DMS79 treated with DMSO at 0.1 percent for 48 hours (cell line): ENCODE measurements around the gene DSP.

Experiments used
- DNase-seq: peaks from one replicate; lab custom pipeline; 2025; lab: John Stamatoyannopoulos, UW

Gene DSP

GRCh38 chr6:7559651-7560385 is 18.3 kb downstream of the DSP start:
- DNase-seq = no peak

DNA sequence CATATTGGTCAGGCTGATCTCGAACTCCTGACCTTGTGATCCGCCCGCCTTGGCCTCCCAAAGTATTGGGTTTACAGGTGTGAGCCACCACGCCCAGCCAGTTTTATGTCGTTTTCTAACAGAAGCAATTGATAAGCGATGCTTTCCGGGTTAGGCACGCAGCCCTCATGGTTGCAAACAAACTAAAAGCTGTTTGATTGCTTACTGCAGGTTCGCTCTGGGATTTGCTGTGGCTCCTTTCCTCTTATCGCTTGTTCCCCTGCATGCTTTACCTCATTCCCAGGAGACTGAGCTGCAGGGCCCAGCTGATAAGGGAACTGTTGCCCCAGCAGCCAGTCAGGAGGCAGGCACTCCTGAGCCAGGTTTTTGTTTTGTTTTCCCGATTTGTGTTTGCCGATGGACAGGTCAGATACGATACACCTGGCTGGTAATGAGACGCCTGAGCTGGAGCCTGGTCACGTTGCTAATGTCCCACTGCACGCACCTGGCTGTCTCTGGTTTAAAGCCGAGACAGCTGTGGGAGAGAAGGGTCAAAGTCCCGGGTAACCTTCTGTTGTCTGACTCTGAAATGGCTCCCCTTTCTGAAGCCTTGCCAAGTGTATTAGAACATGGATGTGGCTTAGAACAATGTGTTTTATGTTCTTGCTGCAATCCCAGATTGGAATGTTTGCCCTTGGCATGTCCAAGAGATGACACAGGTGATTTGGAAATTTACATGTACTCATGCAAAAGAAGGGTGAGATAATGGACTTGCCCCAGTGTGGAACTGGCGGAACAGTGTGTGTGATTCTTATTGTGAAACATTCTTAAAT is 19.9 kb downstream of the DSP start:
- DNase-seq = peak; percentile 64

GRCh38 chr6:7562769-7563168 is 21.3 kb downstream of the DSP start:
- DNase-seq = no peak

GRCh38 chr6:7566107-7566506 is 24.6 kb downstream of the DSP start:
- no peak for DNase-seq

DNA sequence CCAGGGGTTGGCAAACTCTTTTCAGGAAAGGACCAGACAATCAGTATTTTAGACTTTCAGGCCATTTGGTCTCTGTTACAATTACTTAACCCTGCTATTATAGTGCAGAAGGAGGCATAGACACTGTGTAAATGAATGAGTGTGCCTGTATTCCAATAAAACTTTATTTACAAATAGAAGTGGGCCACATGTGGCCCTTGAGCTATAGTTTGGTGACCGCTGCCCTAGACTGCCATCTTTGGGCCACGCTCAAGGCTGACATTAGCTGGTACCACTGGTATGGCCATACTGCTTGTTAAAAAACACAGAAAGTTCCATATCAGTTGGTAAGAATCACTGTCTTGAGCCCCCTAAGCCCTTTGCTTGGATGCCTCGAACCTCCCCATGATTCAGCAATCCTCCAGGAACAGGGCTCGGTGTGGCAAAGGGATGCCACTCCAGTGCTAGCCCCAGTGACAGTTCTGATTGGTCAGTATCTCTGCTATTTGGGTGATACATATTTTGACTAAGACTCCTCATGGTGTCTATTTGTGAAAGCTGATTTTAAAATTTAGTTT is 25.2 kb downstream of the DSP start:
- DNase-seq = no peak

GRCh38 chr6:7568021-7568420 is 26.6 kb downstream of the DSP start:
- no peak for DNase-seq

DNA sequence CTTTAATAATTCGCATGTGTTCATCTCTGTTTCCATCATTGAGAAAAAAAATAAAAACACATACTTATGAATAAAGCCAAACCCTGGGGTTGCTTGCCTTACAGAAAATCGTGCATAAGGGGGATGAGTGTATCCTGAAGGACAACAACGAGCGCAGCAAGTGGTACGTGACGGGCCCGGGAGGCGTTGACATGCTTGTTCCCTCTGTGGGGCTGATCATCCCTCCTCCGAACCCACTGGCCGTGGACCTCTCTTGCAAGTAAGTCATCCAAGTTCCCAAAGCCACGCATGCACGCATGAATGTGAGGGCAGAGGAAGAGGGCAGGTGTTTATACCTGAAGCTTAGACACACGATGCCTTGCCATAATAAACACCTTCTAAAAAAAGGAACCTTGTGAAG is 27.6 kb downstream of the DSP start:
- no peak for DNase-seq

- no peak for DNase-seq
Observed at GRCh38 chr6:7572213-7572943, 30.9 kb downstream of the DSP start.

- no peak for DNase-seq
Observed at GRCh38 chr6:7574500-7574899, 33.0 kb downstream of the DSP start.

DNA sequence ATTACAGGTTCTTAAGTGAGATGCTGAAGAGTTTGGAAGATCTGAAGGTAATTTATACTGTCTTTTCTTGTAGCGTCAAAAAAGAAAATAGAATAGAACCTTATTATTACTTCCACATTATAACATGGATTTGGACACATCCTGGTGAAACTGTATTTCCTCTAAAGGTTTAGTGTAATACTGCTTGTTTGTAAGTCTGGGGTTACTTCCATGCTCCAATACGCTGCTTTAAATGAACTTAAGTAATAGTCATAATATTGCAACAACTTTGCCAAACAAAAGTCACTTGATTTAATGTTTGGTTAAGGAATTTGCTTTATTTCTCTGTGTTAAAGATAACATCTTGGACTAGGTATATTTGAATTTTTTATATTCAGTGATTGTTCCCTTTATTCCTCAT is 37.0 kb downstream of the DSP start:
- DNase-seq = no peak

DNA sequence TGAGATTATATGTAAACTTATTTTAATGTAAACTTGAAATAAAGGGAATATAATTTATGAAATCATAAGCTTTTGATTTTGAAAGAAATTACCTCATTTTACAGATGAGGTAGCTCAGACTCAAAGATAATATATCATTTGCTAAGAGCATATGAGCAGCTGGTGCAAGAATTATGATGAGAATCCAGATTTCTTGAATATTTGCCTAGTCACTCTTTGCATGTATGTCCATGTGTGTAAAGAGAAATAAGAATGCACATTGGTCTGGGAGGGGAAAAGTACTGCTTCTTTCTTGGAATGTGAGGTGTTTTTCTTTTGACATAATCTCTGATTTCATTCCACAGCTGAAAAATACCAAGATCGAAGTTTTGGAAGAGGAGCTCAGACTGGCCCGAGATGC is 37.5 kb downstream of the DSP start:
- DNase-seq = no peak

GRCh38 chr6:7579851-7580250 is 38.4 kb downstream of the DSP start:
- DNase-seq = no peak

GRCh38 chr6:7580537-7580926 is 39.1 kb downstream of the DSP start:
- no peak for DNase-seq

GRCh38 chr6:7580927-7581618 is 39.6 kb downstream of the DSP start:
- no peak for DNase-seq

DNA sequence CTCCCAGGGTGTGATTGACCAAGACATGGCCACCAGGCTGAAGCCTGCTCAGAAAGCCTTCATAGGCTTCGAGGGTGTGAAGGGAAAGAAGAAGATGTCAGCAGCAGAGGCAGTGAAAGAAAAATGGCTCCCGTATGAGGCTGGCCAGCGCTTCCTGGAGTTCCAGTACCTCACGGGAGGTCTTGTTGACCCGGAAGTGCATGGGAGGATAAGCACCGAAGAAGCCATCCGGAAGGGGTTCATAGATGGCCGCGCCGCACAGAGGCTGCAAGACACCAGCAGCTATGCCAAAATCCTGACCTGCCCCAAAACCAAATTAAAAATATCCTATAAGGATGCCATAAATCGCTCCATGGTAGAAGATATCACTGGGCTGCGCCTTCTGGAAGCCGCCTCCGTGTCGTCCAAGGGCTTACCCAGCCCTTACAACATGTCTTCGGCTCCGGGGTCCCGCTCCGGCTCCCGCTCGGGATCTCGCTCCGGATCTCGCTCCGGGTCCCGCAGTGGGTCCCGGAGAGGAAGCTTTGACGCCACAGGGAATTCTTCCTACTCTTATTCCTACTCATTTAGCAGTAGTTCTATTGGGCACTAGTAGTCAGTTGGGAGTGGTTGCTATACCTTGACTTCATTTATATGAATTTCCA is 43.9 kb downstream of the DSP start:
- DNase-seq = no peak

DNA sequence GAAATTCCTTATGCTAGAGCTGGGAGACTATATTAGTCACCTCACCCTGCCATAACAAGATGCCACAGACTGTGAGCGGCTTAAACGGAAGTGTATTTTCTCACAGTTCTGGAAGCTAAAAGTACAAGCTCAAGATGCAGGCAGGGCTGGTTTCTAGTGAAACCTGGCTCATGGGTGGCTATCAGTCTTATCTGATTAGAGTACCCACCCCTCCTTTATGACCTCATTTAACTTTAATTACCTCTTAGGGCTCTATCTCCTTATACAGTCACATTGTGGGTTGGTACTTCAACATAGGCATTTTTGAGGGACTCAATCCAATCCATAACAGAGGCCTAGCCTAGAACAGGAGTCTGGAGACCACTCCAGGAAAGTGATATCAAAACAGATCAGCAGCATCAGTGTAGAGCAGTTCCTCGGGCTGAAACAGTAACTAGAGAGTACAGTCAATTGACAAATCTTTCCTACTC is 46.2 kb downstream of the DSP start:
- DNase-seq = no peak

DNA sequence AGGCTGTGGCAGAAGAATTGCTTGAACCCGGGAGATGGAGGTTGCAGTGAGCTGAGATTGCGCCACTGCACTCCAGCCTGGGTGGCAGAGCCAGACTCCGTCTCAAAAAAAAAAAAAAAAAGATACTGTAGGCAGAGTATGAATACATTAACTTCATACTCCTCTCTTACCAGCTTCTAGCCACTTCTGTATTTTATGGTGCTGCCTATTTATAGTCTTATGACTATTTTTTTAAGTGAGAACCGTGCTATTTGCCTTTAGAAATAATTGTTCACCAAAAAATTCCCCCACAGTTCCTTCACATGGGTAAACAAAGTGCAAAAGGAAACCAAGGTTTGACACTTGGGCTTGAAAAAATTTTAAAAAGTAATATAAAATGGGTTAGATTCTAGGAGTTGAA is 47.0 kb downstream of the DSP start:
- no peak for DNase-seq

DNA sequence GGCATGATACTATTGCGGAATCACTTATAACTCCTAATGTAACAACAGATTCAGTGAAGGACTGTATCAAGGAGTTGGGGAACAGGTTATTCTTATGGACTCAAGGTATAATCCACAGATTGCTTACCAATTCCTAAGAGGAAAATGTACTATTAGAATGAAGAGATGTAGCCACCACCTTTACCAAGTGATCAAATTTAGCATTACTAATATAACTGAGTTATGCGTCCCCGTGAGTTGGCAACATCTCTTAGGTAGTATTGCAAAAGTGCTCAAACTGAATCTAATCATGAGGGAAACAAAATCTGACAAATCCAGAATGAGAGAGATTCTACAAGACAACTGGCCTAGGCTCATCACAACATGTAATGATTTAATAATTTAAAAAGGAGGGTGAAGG is 47.8 kb downstream of the DSP start:
- DNase-seq = no peak

DNA sequence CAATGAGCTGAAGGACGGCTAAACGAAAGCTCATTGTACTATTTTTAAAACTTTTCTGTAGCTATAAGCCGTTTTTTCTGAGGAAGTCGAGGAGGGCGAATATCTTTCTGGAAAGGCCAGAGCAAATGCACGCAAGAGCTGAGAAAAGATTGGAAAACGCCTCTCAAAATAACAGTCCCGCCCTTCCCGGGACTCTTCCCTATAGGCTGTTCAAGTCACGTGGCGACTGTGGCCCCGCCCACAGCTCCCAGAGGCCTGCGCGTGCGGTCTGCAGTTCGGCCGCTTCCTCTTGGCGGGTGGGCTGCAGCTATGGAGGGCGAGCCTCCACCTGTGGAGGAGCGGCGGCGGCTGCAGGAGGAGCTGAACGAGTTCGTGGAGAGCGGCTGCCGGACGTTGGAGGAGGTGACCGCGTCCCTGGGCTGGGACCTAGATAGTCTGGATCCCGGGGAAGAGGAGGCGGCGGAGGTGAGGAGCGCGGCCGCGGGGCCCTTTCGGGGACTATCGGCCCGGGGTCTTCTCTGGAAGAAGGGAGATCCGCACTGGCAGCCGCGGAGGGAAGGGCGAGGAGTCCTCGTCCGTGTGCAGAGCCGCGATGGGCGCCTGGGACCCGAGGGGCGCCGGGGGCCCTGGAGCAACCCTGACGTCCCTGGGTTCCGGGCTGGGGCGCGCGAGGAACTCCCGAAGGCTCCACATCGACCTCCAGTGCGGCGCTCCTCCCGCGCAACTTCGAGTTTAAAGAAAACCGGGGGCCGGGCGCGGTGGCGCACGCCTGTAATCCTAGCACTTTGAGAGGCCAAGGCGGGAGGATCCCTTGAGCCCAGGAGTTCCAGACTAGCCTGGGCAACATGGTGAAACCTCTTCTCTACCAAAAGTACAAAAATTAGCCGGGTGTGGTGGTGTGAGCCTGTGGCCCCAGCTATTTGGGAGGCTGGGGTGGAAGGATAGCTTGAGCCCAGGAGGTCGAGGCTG is 48.8 kb downstream of the DSP start, which contains the start of gene SNRNP48:
Gene SNRNP48 (plus strand): TSS at position 250 of the 969 bp plus-strand sequence. CDS start 60 bp downstream, at position 310.
- peak; percentile 66 for DNase-seq

DNA sequence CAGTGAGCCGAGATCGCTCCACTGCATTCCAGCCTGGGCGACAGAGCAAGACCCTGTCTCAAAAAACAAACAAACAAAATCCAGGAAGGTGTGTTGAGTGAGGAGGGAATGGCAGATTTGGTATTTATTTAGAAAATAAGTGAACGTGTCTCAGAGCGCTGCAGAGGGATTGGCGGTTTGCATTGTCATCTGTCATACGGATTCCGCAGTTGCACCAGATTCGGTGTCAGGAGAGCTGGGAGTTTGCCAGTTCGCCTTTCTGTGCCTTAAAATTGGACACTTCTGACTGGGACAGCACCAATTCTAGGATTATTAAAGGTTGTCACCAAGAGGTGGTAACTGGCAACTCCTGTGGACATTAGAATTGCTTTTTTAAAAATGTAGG is 49.4 kb downstream of the DSP start:
- no peak for DNase-seq
